Neural progenitor cell (in vitro differentiated cells): ENCODE results near the gene PRKAG1.

ENCODE experiments used
- CTCF ChIP-seq: fragments of 200-600 bp; sonication (generic); IDR thresholded peaks from 2 replicates; pipeline ENCODE4 v1.5.1; 2017; ENCODE audit warnings: antibody characterized with exemption, mild to moderate bottlenecking
- EZH2 ChIP-seq: fragments of 200-600 bp; sonication (generic); IDR thresholded peaks from 2 replicates; pipeline ENCODE4 v1.6.1; 2017; ENCODE audit warnings: antibody characterized with exemption, mild to moderate bottlenecking, moderate library complexity
- EZH2phosphoT487 ChIP-seq: fragments of 200-600 bp; sonication (generic); IDR thresholded peaks from 2 replicates; pipeline ENCODE4 v1.6.1; 2017; ENCODE audit warnings: antibody characterized with exemption

- TF ChIP-seq CTCF (no peak), EZH2phosphoT487 (no peak), EZH2 (no peak)
Observed at GRCh38 chr12:48966177-48966895, 52.2 kb downstream of the PRKAG1 start.
